ENCODE data around the gene MADD.
A peak's percentile ranks its signal among the peaks of the same experiment; 100 is the strongest.

Gene MADD

GRCh38 chr11:47342036-47342803 lies 72.3 kb downstream of the MADD start:
- no peak for DNase-seq

- no peak for DNase-seq
Measured at GRCh38 chr11:47342854-47343253, 72.9 kb downstream of the MADD start.

GRCh38 chr11:47345890-47346563 lies 76.1 kb downstream of the MADD start:
- no peak for DNase-seq

GRCh38 chr11:47347137-47347536 lies 77.2 kb downstream of the MADD start:
- no peak for DNase-seq

- DNase-seq: no peak
Measured at GRCh38 chr11:47348131-47348802, 78.3 kb downstream of the MADD start.

GRCh38 chr11:47348859-47349258 lies 78.9 kb downstream of the MADD start:
- DNase-seq: no peak

- DNase-seq: no peak
Measured at GRCh38 chr11:47349521-47350095, 79.7 kb downstream of the MADD start.

GRCh38 chr11:47350315-47350714 lies 80.4 kb downstream of the MADD start:
- no peak for DNase-seq

GRCh38 chr11:47351156-47352126 lies 81.5 kb downstream of the MADD start:
- no peak for DNase-seq

GRCh38 chr11:47352556-47352955 lies 82.6 kb downstream of the MADD start, which contains the start of gene MYBPC3:
TSS of gene MYBPC3 (minus strand) at chr11:47352702. CDS start at chr11:47352647, 55 bp downstream.
- no peak for DNase-seq

- no peak for DNase-seq
Measured at GRCh38 chr11:47353978-47354774, 84.2 kb downstream of the MADD start.

GRCh38 chr11:47354913-47355282 lies 85.0 kb downstream of the MADD start:
- DNase-seq: no peak

- peak; percentile 64 for DNase-seq
Measured at GRCh38 chr11:47355283-47356128, 85.6 kb downstream of the MADD start.

GRCh38 chr11:47356129-47356997 lies 86.4 kb downstream of the MADD start:
- DNase-seq: no peak

GRCh38 chr11:47356998-47357329 lies 87.0 kb downstream of the MADD start:
- no peak for DNase-seq

GRCh38 chr11:47357985-47358730 lies 88.2 kb downstream of the MADD start:
- no peak for DNase-seq

GRCh38 chr11:47358731-47359051 lies 88.8 kb downstream of the MADD start:
- DNase-seq: no peak

GRCh38 chr11:47359162-47359561 lies 89.2 kb downstream of the MADD start:
- no peak for DNase-seq

- no peak for DNase-seq
Measured at GRCh38 chr11:47359586-47359985, 89.7 kb downstream of the MADD start.

All from stimulated activated CD4-positive, alpha-beta T cell treated with anti-CD3 and anti-CD28 coated beads, Interleukin-1b, Interleukin-23, amount 100 ng/mL, for 48 hours (primary cell).